Liver (tissue), 3 donors: ENCODE data around the gene IL31RA.

ENCODE experiments used
- EGR1 ChIP-seq, 2 donors: IDR thresholded peaks; 2 replicates each; pipeline ENCODE4 v1.6.1; 2016 to 2018; ENCODE audit warnings: antibody characterized with exemption in 2 of 2, low read depth in 2 of 2
- HNF4G ChIP-seq: IDR thresholded peaks from 2 replicates; pipeline ENCODE4 v1.6.1; 2016; ENCODE audit warnings: antibody characterized with exemption
- RAD21 ChIP-seq, 2 donors: IDR thresholded peaks; 2 replicates each; pipeline ENCODE4 v1.6.1; 2016; ENCODE audit warnings: antibody characterized with exemption in 2 of 2, mild to moderate bottlenecking in 2 of 2
- TAF1 ChIP-seq: conservative IDR thresholded peaks from 2 replicates; pipeline ENCODE4 v1.6.1; 2016; ENCODE audit warnings: antibody characterized with exemption, mild to moderate bottlenecking
- YY1 ChIP-seq: IDR thresholded peaks from 2 replicates; pipeline ENCODE4 v1.6.1; 2016; ENCODE audit warnings: antibody characterized with exemption, mild to moderate bottlenecking
- TF ChIP-seq, protein P1 (sequence below): fragments of 150-350 bp; IDR thresholded peaks from 2 replicates; pipeline ENCODE4 v1.5.1; 2017; ENCODE audit warnings: improper control_type of control experiment, low read depth, low read length; ENCODE audit not compliant: missing input control
- TF ChIP-seq, protein P2 (sequence below): IDR thresholded peaks from 2 replicates; pipeline ENCODE4 v1.6.1; 2016; ENCODE audit warnings: antibody characterized with exemption
- donor health status: healthy.
- donor health status: healthy.

DNA sequence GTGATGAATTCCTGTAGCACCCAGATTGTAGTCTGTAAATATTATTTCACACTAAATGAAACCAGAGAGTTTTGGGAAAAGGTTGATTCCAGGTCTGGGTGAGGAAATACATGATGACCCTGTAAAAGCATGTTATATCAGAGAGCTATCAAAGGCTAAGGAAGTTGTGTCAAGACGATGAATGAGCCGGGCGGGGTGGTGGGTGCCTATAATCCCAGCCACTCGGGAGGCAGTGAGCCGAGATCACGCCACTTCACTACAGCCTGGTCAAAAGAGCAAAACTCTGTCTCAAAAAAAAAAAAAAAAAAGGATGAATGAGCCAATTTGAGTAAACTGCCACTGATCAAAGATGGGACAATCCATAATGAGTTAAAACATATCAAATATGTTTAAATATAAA lies 114.4 kb downstream of the IL31RA start:
- TF ChIP-seq, protein P1, sequence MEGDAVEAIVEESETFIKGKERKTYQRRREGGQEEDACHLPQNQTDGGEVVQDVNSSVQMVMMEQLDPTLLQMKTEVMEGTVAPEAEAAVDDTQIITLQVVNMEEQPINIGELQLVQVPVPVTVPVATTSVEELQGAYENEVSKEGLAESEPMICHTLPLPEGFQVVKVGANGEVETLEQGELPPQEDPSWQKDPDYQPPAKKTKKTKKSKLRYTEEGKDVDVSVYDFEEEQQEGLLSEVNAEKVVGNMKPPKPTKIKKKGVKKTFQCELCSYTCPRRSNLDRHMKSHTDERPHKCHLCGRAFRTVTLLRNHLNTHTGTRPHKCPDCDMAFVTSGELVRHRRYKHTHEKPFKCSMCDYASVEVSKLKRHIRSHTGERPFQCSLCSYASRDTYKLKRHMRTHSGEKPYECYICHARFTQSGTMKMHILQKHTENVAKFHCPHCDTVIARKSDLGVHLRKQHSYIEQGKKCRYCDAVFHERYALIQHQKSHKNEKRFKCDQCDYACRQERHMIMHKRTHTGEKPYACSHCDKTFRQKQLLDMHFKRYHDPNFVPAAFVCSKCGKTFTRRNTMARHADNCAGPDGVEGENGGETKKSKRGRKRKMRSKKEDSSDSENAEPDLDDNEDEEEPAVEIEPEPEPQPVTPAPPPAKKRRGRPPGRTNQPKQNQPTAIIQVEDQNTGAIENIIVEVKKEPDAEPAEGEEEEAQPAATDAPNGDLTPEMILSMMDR: no peak
- TF ChIP-seq TAF1 (no peak), YY1 (no peak), HNF4G (no peak), RAD21 (IDR thresholded peaks at IDR 0.05) (no peak), EGR1 (IDR thresholded peaks at IDR 0.05; ENCODE audit: low read depth in 2 of 2) (no peak)
- TF ChIP-seq, protein P2, sequence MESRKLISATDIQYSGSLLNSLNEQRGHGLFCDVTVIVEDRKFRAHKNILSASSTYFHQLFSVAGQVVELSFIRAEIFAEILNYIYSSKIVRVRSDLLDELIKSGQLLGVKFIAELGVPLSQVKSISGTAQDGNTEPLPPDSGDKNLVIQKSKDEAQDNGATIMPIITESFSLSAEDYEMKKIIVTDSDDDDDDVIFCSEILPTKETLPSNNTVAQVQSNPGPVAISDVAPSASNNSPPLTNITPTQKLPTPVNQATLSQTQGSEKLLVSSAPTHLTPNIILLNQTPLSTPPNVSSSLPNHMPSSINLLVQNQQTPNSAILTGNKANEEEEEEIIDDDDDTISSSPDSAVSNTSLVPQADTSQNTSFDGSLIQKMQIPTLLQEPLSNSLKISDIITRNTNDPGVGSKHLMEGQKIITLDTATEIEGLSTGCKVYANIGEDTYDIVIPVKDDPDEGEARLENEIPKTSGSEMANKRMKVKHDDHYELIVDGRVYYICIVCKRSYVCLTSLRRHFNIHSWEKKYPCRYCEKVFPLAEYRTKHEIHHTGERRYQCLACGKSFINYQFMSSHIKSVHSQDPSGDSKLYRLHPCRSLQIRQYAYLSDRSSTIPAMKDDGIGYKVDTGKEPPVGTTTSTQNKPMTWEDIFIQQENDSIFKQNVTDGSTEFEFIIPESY: no peak
